Activated CD4-positive, alpha-beta memory T cell treated with anti-CD3 and anti-CD28 coated beads, Interleukin-2, amount 10 ng/mL, durations not matched to agents 7 days and 5 days (primary cell): ENCODE data around the gene ROR1. TPM values are rescaled to one million over a fixed set of nuclear protein-coding genes. Genes with fewer than 3 reads are reported as not detected.

Experiments used
- CTCF ChIA-PET: fragments of 350-600 bp; sonication (Branson Sonifier 250); formaldehyde crosslinking; loops from one replicate; lab custom pipeline; 2021; ENCODE audit warnings: antibody characterized with exemption, inconsistent platforms; lab: Charles Lee
- POLR2A ChIA-PET: fragments of 350-600 bp; sonication (Branson Sonifier 250); formaldehyde crosslinking; loops from one replicate; lab custom pipeline; 2021; ENCODE audit warnings: antibody characterized with exemption; lab: Charles Lee
- DNase-seq: peaks from one replicate; pipeline ENCODE4 v3.0.0-alpha.2; 2020
- H3K27ac Mint-ChIP-seq: one replicate; pipeline ENCODE4 v1.8.0; 2021; ENCODE audit warnings: mild to moderate bottlenecking, mixed read lengths
- H3K27me3 Mint-ChIP-seq: one replicate; pipeline ENCODE4 v1.8.0; 2021; ENCODE audit warnings: mixed read lengths
- H3K36me3 Mint-ChIP-seq: one replicate; pipeline ENCODE4 v1.8.0; 2021; ENCODE audit warnings: low read depth, mixed read lengths
- H3K4me1 Mint-ChIP-seq: one replicate; pipeline ENCODE4 v1.8.0; 2021; ENCODE audit warnings: mixed read lengths
- H3K4me3 Mint-ChIP-seq: one replicate; pipeline ENCODE4 v1.8.0; 2021; ENCODE audit warnings: mild to moderate bottlenecking, mixed read lengths
- H3K9me3 Mint-ChIP-seq: one replicate; pipeline ENCODE4 v1.8.0; 2021; ENCODE audit warnings: mixed read lengths
- total RNA-seq, 2 experiments: library from RNA; stranded (reverse); gene quantifications; one replicate each; pipeline ENCODE4 v1.2.3, GENCODE V29; 2021

ROR1 gene
- total RNA-seq, 2 experiments from 2014 or later, result 0.10 TPM; not detected in 1

- Mint-ChIP-seq H3K36me3 (no peaks in the 10 kb centered on the region), H3K4me3 (no peak overlapping the region), H3K27ac (peak overlapping the region; percentile 64), H3K9me3 (no peaks in the 10 kb centered on the region), H3K4me1 (peaks cover 43% of the 10 kb centered on the region), H3K27me3 (peaks cover 2% of the 10 kb centered on the region)
- CTCF ChIA-PET, result no interaction called here
- POLR2A ChIA-PET, result no interaction called here
- no peak for DNase-seq
Measured at GRCh38 chr1:63746129-63746864, 27.5 kb upstream of the ROR1 start.

- Mint-ChIP-seq H3K36me3 (no peaks in the 10 kb centered on the region), H3K27ac (no peak overlapping the region), H3K27me3 (peaks cover 2% of the 10 kb centered on the region), H3K4me1 (peaks cover 36% of the 10 kb centered on the region), H3K4me3 (no peak overlapping the region), H3K9me3 (no peaks in the 10 kb centered on the region)
- no peak for DNase-seq
- POLR2A ChIA-PET, result no interaction called here
- CTCF ChIA-PET, result interaction anchor here (1.3 kb wide), 1 partner anchor 56 kb away, joined by 3 read pairs; no protein-coding TSS in a partner anchor
Measured at GRCh38 chr1:63747445-63747844, 26.4 kb upstream of the ROR1 start.

- H3K4me3 Mint-ChIP-seq, result no peak overlapping the region
- no peak for DNase-seq
Measured at GRCh38 chr1:63748046-63748580, 25.7 kb upstream of the ROR1 start.

GRCh38 chr1:63748641-63749040 lies 25.2 kb upstream of the ROR1 start:
- DNase-seq, result no peak
- no peak overlapping the region for H3K4me3 Mint-ChIP-seq
- H3K27ac Mint-ChIP-seq, result no peak overlapping the region
- no peaks in the 10 kb centered on the region for H3K36me3 Mint-ChIP-seq
- POLR2A ChIA-PET, result no interaction called here
- H3K27me3 Mint-ChIP-seq, result no peaks in the 10 kb centered on the region
- CTCF ChIA-PET, result interaction anchor here (1.3 kb wide), 1 partner anchor 57 kb away, joined by 3 read pairs; no protein-coding TSS in a partner anchor
- H3K4me1 Mint-ChIP-seq, result peaks cover 31% of the 10 kb centered on the region
- no peaks in the 10 kb centered on the region for H3K9me3 Mint-ChIP-seq

More at GRCh38 chr1:63748046-63748580, 25.7 kb upstream of the ROR1 start:
- H3K9me3 Mint-ChIP-seq, result no peaks in the 10 kb centered on the region
- peaks cover 31% of the 10 kb centered on the region for H3K4me1 Mint-ChIP-seq
- ChIA-PET CTCF (interaction anchor here (1.3 kb wide), 1 partner anchor 56 kb away, joined by 3 read pairs; no protein-coding TSS in a partner anchor), POLR2A (no interaction called here)
- H3K27me3 Mint-ChIP-seq, result no peaks in the 10 kb centered on the region
- no peaks in the 10 kb centered on the region for H3K36me3 Mint-ChIP-seq
- no peak overlapping the region for H3K27ac Mint-ChIP-seq

GRCh38 chr1:63750721-63751120 lies 23.1 kb upstream of the ROR1 start:
- DNase-seq, result no peak
- no peaks in the 10 kb centered on the region for H3K27me3 Mint-ChIP-seq
- no peaks in the 10 kb centered on the region for H3K9me3 Mint-ChIP-seq
- no peak overlapping the region for H3K27ac Mint-ChIP-seq
- ChIA-PET CTCF (no interaction called here), POLR2A (no interaction called here)
- H3K4me1 Mint-ChIP-seq, result peaks cover 22% of the 10 kb centered on the region
- H3K36me3 Mint-ChIP-seq, result no peaks in the 10 kb centered on the region
- H3K4me3 Mint-ChIP-seq, result no peak overlapping the region

- no peaks in the 10 kb centered on the region for H3K36me3 Mint-ChIP-seq
- no peaks in the 10 kb centered on the region for H3K27me3 Mint-ChIP-seq
- no peak overlapping the region for H3K27ac Mint-ChIP-seq
- no peak overlapping the region for H3K4me3 Mint-ChIP-seq
- H3K4me1 Mint-ChIP-seq, result peaks cover 11% of the 10 kb centered on the region
- DNase-seq, result no peak
- ChIA-PET CTCF (no interaction called here), POLR2A (no interaction called here)
- H3K9me3 Mint-ChIP-seq, result no peaks in the 10 kb centered on the region
Measured at GRCh38 chr1:63752176-63752575, 21.6 kb upstream of the ROR1 start.

- no peak overlapping the region for H3K27ac Mint-ChIP-seq
- ChIA-PET CTCF (no interaction called here), POLR2A (no interaction called here)
- H3K4me3 Mint-ChIP-seq, result no peak overlapping the region
- H3K9me3 Mint-ChIP-seq, result no peaks in the 10 kb centered on the region
- H3K36me3 Mint-ChIP-seq, result no peaks in the 10 kb centered on the region
- peaks cover 9% of the 10 kb centered on the region for H3K27me3 Mint-ChIP-seq
- DNase-seq, result no peak
- H3K4me1 Mint-ChIP-seq, result no peaks in the 10 kb centered on the region
Measured at GRCh38 chr1:63753591-63753990, 20.2 kb upstream of the ROR1 start.

GRCh38 chr1:63756839-63757238 lies 17.0 kb upstream of the ROR1 start:
- H3K4me3 Mint-ChIP-seq, result no peak overlapping the region
- no peaks in the 10 kb centered on the region for H3K9me3 Mint-ChIP-seq
- peaks cover 13% of the 10 kb centered on the region for H3K27me3 Mint-ChIP-seq
- H3K36me3 Mint-ChIP-seq, result no peaks in the 10 kb centered on the region
- no peak for DNase-seq
- POLR2A ChIA-PET, result no interaction called here
- CTCF ChIA-PET, result interaction anchor here (0.8 kb wide), 1 partner anchor 490 kb away, joined by 6 read pairs; no protein-coding TSS in a partner anchor
- no peaks in the 10 kb centered on the region for H3K4me1 Mint-ChIP-seq
- H3K27ac Mint-ChIP-seq, result no peak overlapping the region

GRCh38 chr1:63757334-63757733 lies 16.5 kb upstream of the ROR1 start:
- H3K27ac Mint-ChIP-seq, result no peak overlapping the region
- ChIA-PET CTCF (interaction anchor here (0.8 kb wide), 1 partner anchor 489 kb away, joined by 6 read pairs; no protein-coding TSS in a partner anchor), POLR2A (no interaction called here)
- no peak for DNase-seq
- no peak overlapping the region for H3K4me3 Mint-ChIP-seq
- H3K9me3 Mint-ChIP-seq, result no peaks in the 10 kb centered on the region
- peaks cover 13% of the 10 kb centered on the region for H3K27me3 Mint-ChIP-seq
- no peaks in the 10 kb centered on the region for H3K36me3 Mint-ChIP-seq
- H3K4me1 Mint-ChIP-seq, result no peaks in the 10 kb centered on the region

- Mint-ChIP-seq H3K4me3 (no peak overlapping the region), H3K9me3 (no peaks in the 10 kb centered on the region), H3K4me1 (no peaks in the 10 kb centered on the region), H3K27ac (no peak overlapping the region), H3K27me3 (peaks cover 14% of the 10 kb centered on the region), H3K36me3 (no peaks in the 10 kb centered on the region)
- POLR2A ChIA-PET, result interaction anchor here (1.1 kb wide), 1 partner anchor 8 kb away, joined by 3 read pairs; no protein-coding TSS in a partner anchor
- DNase-seq, result no peak
- CTCF ChIA-PET, result no interaction called here
Measured at GRCh38 chr1:63758791-63759190, 15.0 kb upstream of the ROR1 start.

- DNase-seq, result no peak
- CTCF ChIA-PET, result interaction anchor here (1.2 kb wide), 1 partner anchor 68 kb away, joined by 3 read pairs; no protein-coding TSS in a partner anchor
- POLR2A ChIA-PET, result no interaction called here
- H3K27ac Mint-ChIP-seq, result no peak overlapping the region
- no peak overlapping the region for H3K4me3 Mint-ChIP-seq
- peaks cover 21% of the 10 kb centered on the region for H3K27me3 Mint-ChIP-seq
- no peaks in the 10 kb centered on the region for H3K9me3 Mint-ChIP-seq
- H3K4me1 Mint-ChIP-seq, result no peaks in the 10 kb centered on the region
- H3K36me3 Mint-ChIP-seq, result no peaks in the 10 kb centered on the region
Measured at GRCh38 chr1:63759778-63760177, 14.0 kb upstream of the ROR1 start.

- ChIA-PET CTCF (no interaction called here), POLR2A (no interaction called here)
- DNase-seq, result no peak
- H3K36me3 Mint-ChIP-seq, result no peaks in the 10 kb centered on the region
- H3K9me3 Mint-ChIP-seq, result no peaks in the 10 kb centered on the region
- H3K27me3 Mint-ChIP-seq, result peaks cover 38% of the 10 kb centered on the region
- no peak overlapping the region for H3K27ac Mint-ChIP-seq
- H3K4me1 Mint-ChIP-seq, result peaks cover 18% of the 10 kb centered on the region
- H3K4me3 Mint-ChIP-seq, result no peak overlapping the region
Measured at GRCh38 chr1:63770381-63770780, 3.4 kb upstream of the ROR1 start.

GRCh38 chr1:63772201-63772600 lies 1.6 kb upstream of the ROR1 start:
- H3K36me3 Mint-ChIP-seq, result no peaks in the 10 kb centered on the region
- no peak overlapping the region for H3K4me3 Mint-ChIP-seq
- H3K9me3 Mint-ChIP-seq, result no peaks in the 10 kb centered on the region
- peaks cover 19% of the 10 kb centered on the region for H3K4me1 Mint-ChIP-seq
- H3K27ac Mint-ChIP-seq, result no peak overlapping the region
- H3K27me3 Mint-ChIP-seq, result peaks cover 56% of the 10 kb centered on the region
- ChIA-PET CTCF (no interaction called here), POLR2A (no interaction called here)
- no peak for DNase-seq
